HepG2 (cell line): ENCODE results near the gene CAD. TPM values are rescaled to one million over a fixed set of nuclear protein-coding genes. Genes with fewer than 3 reads are reported as not detected.

Source experiments
- CBFB ChIP-seq: sonication (generic); formaldehyde crosslinking; IDR thresholded peaks from 2 replicates; pipeline ENCODE4 v1.4.0; 2020; ENCODE audit warnings: missing genetic modification reagents
- GMEB1 ChIP-seq: sonication (generic); formaldehyde crosslinking; IDR thresholded peaks from 2 replicates; pipeline ENCODE4 v1.5.1; 2020; ENCODE audit warnings: missing genetic modification reagents, mild to moderate bottlenecking, borderline replicate concordance
- HDAC1 ChIP-seq: sonication (generic); formaldehyde crosslinking; IDR thresholded peaks from 2 replicates; pipeline ENCODE4 v1.5.1; 2020; ENCODE audit warnings: mild to moderate bottlenecking, missing genetic modification reagents
- ISL2 ChIP-seq: sonication (generic); formaldehyde crosslinking; IDR thresholded peaks from 2 replicates; pipeline ENCODE4 v1.5.0; 2020; ENCODE audit warnings: missing genetic modification reagents
- NBN ChIP-seq: fragments of 450-650 bp; conservative IDR thresholded peaks from 2 replicates; pipeline ENCODE4 v1.6.1; 2017
- PATZ1 ChIP-seq: sonication (generic); formaldehyde crosslinking; IDR thresholded peaks from 2 replicates; pipeline ENCODE4 v1.4.0; 2020; ENCODE audit warnings: missing genetic modification reagents
- SALL1 ChIP-seq: sonication (generic); formaldehyde crosslinking; IDR thresholded peaks from 2 replicates; pipeline ENCODE4 v1.8.0; 2022; ENCODE audit warnings: mild to moderate bottlenecking, missing genetic modification reagents
- SIX1 ChIP-seq: sonication (generic); formaldehyde crosslinking; IDR thresholded peaks from 2 replicates; pipeline ENCODE4 v1.4.0; 2020; ENCODE audit warnings: missing genetic modification reagents, borderline replicate concordance
- ZBTB4 ChIP-seq: sonication (generic); formaldehyde crosslinking; IDR thresholded peaks from 2 replicates; pipeline ENCODE4 v1.4.0; 2020; ENCODE audit warnings: missing genetic modification reagents, mild to moderate bottlenecking, borderline replicate concordance
- ZNF501 ChIP-seq: sonication (generic); formaldehyde crosslinking; IDR thresholded peaks from 2 replicates; pipeline ENCODE4 v1.5.1; 2020; ENCODE audit warnings: mild to moderate bottlenecking, moderate library complexity, missing genetic modification reagents
- ZNF614 ChIP-seq: IDR thresholded peaks from 2 replicates; pipeline ENCODE4 v1.6.1; 2018; ENCODE audit warnings: missing biosample characterization, missing genetic modification reagents, inconsistent platforms, borderline replicate concordance
- ZNF639 ChIP-seq: conservative IDR thresholded peaks from 2 replicates; pipeline ENCODE4 v1.6.1; 2018; ENCODE audit warnings: missing genetic modification reagents
- ZNF670 ChIP-seq: sonication (generic); formaldehyde crosslinking; IDR thresholded peaks from 2 replicates; pipeline ENCODE4 v1.8.0; 2022; ENCODE audit warnings: mild to moderate bottlenecking, missing genetic modification reagents, borderline replicate concordance
- polyA plus RNA-seq, 8 experiments: library from polyadenylated mRNA; depleted of rRNA in 3 of 8; stranded (reverse) in 7 of 8; unstranded in 1 of 8; fragments of >200 nt; fragmentation: Illumina TruSeq in 4 of 8; extraction: Trizol in 4 of 8; gene quantifications; 2 replicates each; pipeline versions ENCODE4 v1.2.1 to v1.2.3, GENCODE V29; 2011 to 2016; ENCODE audit warnings: low read depth in 4 of 8, missing spikeins in 1 of 8, mixed read lengths in 1 of 8; ENCODE audit not compliant: insufficient read depth in 1 of 8
- total RNA-seq, 5 experiments: library from RNA; depleted of rRNA; stranded (reverse); fragments of >200 nt; fragmentation: Illumina TruSeq; extraction: Trizol; gene quantifications; 2 replicates each; pipeline ENCODE4 v1.2.3, GENCODE V29; 2016; ENCODE audit warnings: low read depth in 1 of 5
- TF ChIP-seq, protein P1 (sequence below): sonication (generic); formaldehyde crosslinking; IDR thresholded peaks from 2 replicates; pipeline ENCODE4 v1.4.0; 2020; ENCODE audit warnings: mild to moderate bottlenecking, missing genetic modification reagents
- TF ChIP-seq, protein P2 (sequence below): sonication (generic); formaldehyde crosslinking; conservative IDR thresholded peaks from 2 replicates; pipeline ENCODE4 v1.4.0; 2020; ENCODE audit warnings: mild to moderate bottlenecking, missing genetic modification reagents, moderate library complexity

CAD gene
- total and polyA plus RNA-seq, 2 of the 13 experiments (the other 11 are each of a cell fraction or from before 2014, with no cell fraction given) = 21.7 to 37.0 TPM

GRCh38 chr2:27174638-27175037, 42.5 kb upstream of the CAD start (continued):
- TF ChIP-seq SIX1 (CRISPR knock-in tag) (no peak), GMEB1 (CRISPR knock-in tag) (no peak), HDAC1 (no peak), ZNF501 (CRISPR knock-in tag) (no peak), ZNF614 (CRISPR knock-in tag) (no peak), ZNF639 (CRISPR knock-in tag) (no peak), ISL2 (CRISPR knock-in tag) (no peak), NBN (no peak), CBFB (CRISPR knock-in tag) (no peak), SALL1 (CRISPR knock-in tag) (no peak), PATZ1 (CRISPR knock-in tag) (no peak), ZBTB4 (CRISPR knock-in tag) (peak; percentile 81; the same call in 1 of the 2 replicates), ZNF670 (CRISPR knock-in tag) (no peak)
- TF ChIP-seq, protein P1, sequence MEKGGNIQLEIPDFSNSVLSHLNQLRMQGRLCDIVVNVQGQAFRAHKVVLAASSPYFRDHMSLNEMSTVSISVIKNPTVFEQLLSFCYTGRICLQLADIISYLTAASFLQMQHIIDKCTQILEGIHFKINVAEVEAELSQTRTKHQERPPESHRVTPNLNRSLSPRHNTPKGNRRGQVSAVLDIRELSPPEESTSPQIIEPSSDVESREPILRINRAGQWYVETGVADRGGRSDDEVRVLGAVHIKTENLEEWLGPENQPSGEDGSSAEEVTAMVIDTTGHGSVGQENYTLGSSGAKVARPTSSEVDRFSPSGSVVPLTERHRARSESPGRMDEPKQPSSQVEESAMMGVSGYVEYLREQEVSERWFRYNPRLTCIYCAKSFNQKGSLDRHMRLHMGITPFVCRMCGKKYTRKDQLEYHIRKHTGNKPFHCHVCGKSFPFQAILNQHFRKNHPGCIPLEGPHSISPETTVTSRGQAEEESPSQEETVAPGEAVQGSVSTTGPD (CRISPR knock-in tag) = 0 out of 2 replicates have a peak, but pooled peaks have one; percentile 45
- TF ChIP-seq, protein P2, sequence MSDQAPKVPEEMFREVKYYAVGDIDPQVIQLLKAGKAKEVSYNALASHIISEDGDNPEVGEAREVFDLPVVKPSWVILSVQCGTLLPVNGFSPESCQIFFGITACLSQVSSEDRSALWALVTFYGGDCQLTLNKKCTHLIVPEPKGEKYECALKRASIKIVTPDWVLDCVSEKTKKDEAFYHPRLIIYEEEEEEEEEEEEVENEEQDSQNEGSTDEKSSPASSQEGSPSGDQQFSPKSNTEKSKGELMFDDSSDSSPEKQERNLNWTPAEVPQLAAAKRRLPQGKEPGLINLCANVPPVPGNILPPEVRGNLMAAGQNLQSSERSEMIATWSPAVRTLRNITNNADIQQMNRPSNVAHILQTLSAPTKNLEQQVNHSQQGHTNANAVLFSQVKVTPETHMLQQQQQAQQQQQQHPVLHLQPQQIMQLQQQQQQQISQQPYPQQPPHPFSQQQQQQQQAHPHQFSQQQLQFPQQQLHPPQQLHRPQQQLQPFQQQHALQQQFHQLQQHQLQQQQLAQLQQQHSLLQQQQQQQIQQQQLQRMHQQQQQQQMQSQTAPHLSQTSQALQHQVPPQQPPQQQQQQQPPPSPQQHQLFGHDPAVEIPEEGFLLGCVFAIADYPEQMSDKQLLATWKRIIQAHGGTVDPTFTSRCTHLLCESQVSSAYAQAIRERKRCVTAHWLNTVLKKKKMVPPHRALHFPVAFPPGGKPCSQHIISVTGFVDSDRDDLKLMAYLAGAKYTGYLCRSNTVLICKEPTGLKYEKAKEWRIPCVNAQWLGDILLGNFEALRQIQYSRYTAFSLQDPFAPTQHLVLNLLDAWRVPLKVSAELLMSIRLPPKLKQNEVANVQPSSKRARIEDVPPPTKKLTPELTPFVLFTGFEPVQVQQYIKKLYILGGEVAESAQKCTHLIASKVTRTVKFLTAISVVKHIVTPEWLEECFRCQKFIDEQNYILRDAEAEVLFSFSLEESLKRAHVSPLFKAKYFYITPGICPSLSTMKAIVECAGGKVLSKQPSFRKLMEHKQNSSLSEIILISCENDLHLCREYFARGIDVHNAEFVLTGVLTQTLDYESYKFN (CRISPR knock-in tag) = 0 out of 2 replicates have a peak, but pooled peaks have one; percentile 6
